IMR-90 (cell line): Measurements from ENCODE around the gene EZR. TPM values are rescaled to one million over a fixed set of nuclear protein-coding genes. Genes with fewer than 3 reads are reported as not detected.

Experiments
- ATAC-seq: fragments of 200-7000 bp; cut with Tn5 transposase; 2 replicates; pipeline ENCODE4 v1.9.1; 2020; ENCODE audit warnings: low read depth, mild to moderate bottlenecking, moderate library complexity
- BruUV-seq: library from RNA; stranded (reverse); fragments of 400-500 nt; replicated peaks from 2 replicates; lab custom pipeline; 2021; lab: Mats Ljungman, UMichigan
- CTCF ChIA-PET: fragments of 300-600 bp; formaldehyde crosslinking; extraction: SDS; loops from one replicate; lab custom pipeline; 2021; ENCODE audit warnings: antibody characterized with exemption; lab: Yijun Ruan, JAX
- POLR2A ChIA-PET: fragments of 300-600 bp; sonication (Branson Sonifier 250); formaldehyde crosslinking; loops from one replicate; lab custom pipeline; 2022; ENCODE audit warnings: antibody characterized with exemption; ENCODE audit not compliant: unreplicated experiment; lab: Charles Lee
- DNase-seq: peaks from one replicate; pipeline ENCODE4 v3.0.0; 2013
- H2AFZ ChIP-seq: replicated peaks from 2 replicates; pipeline ENCODE3; 2013; ENCODE audit warnings: low read length, mild to moderate bottlenecking; ENCODE audit not compliant: poor library complexity
- H2AK5ac ChIP-seq: 2 replicates; pipeline ENCODE4 v1.6.1; 2013; ENCODE audit warnings: low read depth, low read length, inconsistent platforms
- H2AK9ac ChIP-seq: replicated peaks from 2 replicates; pipeline ENCODE3; 2013; ENCODE audit warnings: mild to moderate bottlenecking, low read depth, low read length, moderate library complexity; ENCODE audit not compliant: poor library complexity
- H2BK120ac ChIP-seq: 2 replicates; pipeline ENCODE4 v1.6.1; 2013; ENCODE audit warnings: low read depth, low read length, inconsistent platforms
- H2BK15ac ChIP-seq: 3 replicates; pipeline ENCODE4 v1.6.1; 2013; ENCODE audit warnings: low read depth, low read length, inconsistent platforms
- H2BK20ac ChIP-seq: 2 replicates; pipeline ENCODE4 v1.6.1; 2013; ENCODE audit warnings: low read depth, mild to moderate bottlenecking, inconsistent platforms, low read length, moderate library complexity
- H2BK5ac ChIP-seq: 2 replicates; pipeline ENCODE4 v1.6.1; 2013; ENCODE audit warnings: mild to moderate bottlenecking, low read depth, low read length, inconsistent platforms; ENCODE audit not compliant: poor library complexity, severe bottlenecking
- H3K14ac ChIP-seq: replicated peaks from 2 replicates; pipeline ENCODE4 v1.6.1; 2013; ENCODE audit warnings: low read depth, low read length, inconsistent platforms
- H3K18ac ChIP-seq: 2 replicates; pipeline ENCODE4 v1.6.1; 2013; ENCODE audit warnings: low read depth, low read length, control low read depth
- H3K23ac ChIP-seq: 2 replicates; pipeline ENCODE4 v1.6.1; 2013; ENCODE audit warnings: low read depth, low read length, inconsistent platforms
- H3K27ac ChIP-seq: 2 replicates; pipeline ENCODE4 v1.5.1; 2013; ENCODE audit warnings: mild to moderate bottlenecking, control low read depth, low read length; ENCODE audit not compliant: insufficient read depth
- H3K27me3 ChIP-seq: 2 replicates; pipeline ENCODE4 v1.6.1; 2013; ENCODE audit warnings: low read length; ENCODE audit not compliant: control insufficient read depth, insufficient read depth
- H3K36me3 ChIP-seq: 2 replicates; pipeline ENCODE4 v1.6.1; 2013; ENCODE audit warnings: low read length, mixed read lengths; ENCODE audit not compliant: control insufficient read depth, insufficient read depth
- H3K4ac ChIP-seq: 2 replicates; pipeline ENCODE4 v1.6.1; 2013; ENCODE audit warnings: low read depth, low read length, inconsistent platforms
- H3K4me1 ChIP-seq: 2 replicates; pipeline ENCODE4 v1.6.1; 2013; ENCODE audit warnings: low read length, mixed read lengths; ENCODE audit not compliant: control insufficient read depth, insufficient read depth
- H3K4me2 ChIP-seq: 2 replicates; pipeline ENCODE4 v1.6.1; 2013; ENCODE audit warnings: low read depth, mild to moderate bottlenecking, control low read depth, low read length, moderate library complexity
- H3K4me3 ChIP-seq: 2 replicates; pipeline ENCODE4 v1.5.1; 2013; ENCODE audit warnings: low read depth, mild to moderate bottlenecking, control low read depth, low read length, moderate library complexity; ENCODE audit not compliant: insufficient read depth
- H3K56ac ChIP-seq: 2 replicates; pipeline ENCODE4 v1.6.1; 2013; ENCODE audit warnings: low read length, inconsistent platforms; ENCODE audit not compliant: insufficient read depth; ENCODE audit errors: extremely low read depth
- H3K79me1 ChIP-seq, 2 experiments: 2 replicates each; pipeline ENCODE4 v1.6.1; 2013; ENCODE audit warnings: low read length in 2 of 2, inconsistent platforms in 1 of 2, low read depth in 1 of 2
- H3K9ac ChIP-seq: 2 replicates; pipeline ENCODE4 v1.6.1; 2013; ENCODE audit warnings: low read depth, low read length, control low read depth
- H3K9me1 ChIP-seq: 2 replicates; pipeline ENCODE4 v1.6.1; 2013; ENCODE audit warnings: low read length, inconsistent platforms; ENCODE audit not compliant: insufficient read depth
- H3K9me3 ChIP-seq: 2 replicates; pipeline ENCODE4 v1.6.1; 2013; ENCODE audit warnings: low read length; ENCODE audit not compliant: control insufficient read depth, insufficient read depth
- H4K20me1 ChIP-seq: 2 replicates; pipeline ENCODE4 v1.6.1; 2013; ENCODE audit warnings: low read length, inconsistent platforms; ENCODE audit not compliant: insufficient read depth
- H4K5ac ChIP-seq: 2 replicates; pipeline ENCODE4 v1.6.1; 2013; ENCODE audit warnings: mild to moderate bottlenecking, low read depth, low read length, control low read depth
- H4K8ac ChIP-seq, 2 experiments: 2 replicates each; pipeline ENCODE4 v1.6.1; 2013; ENCODE audit warnings: low read depth in 2 of 2, low read length in 2 of 2, control low read depth in 1 of 2, inconsistent platforms in 1 of 2
- H4K91ac ChIP-seq: 2 replicates; pipeline ENCODE4 v1.6.1; 2013; ENCODE audit warnings: low read depth, low read length, inconsistent platforms; ENCODE audit not compliant: insufficient read depth
- BHLHE40 ChIP-seq: fragments of 150-350 bp; IDR thresholded peaks from 2 replicates; pipeline ENCODE4 v1.6.1; 2016; ENCODE audit warnings: mild to moderate bottlenecking, low read depth, low read length
- CEBPB ChIP-seq: IDR thresholded peaks from 2 replicates; pipeline ENCODE4 v1.6.1; 2012; ENCODE audit warnings: low read depth, low read length, improper control_type of control experiment
- CHD1 ChIP-seq: IDR thresholded peaks from 2 replicates; pipeline ENCODE4 v1.6.1; 2012; ENCODE audit warnings: low read depth, low read length, improper control_type of control experiment
- ELK1 ChIP-seq: fragments of 150-350 bp; IDR thresholded peaks from 2 replicates; pipeline ENCODE4 v1.6.1; 2016; ENCODE audit warnings: low read depth, mild to moderate bottlenecking, low read length, moderate library complexity, borderline replicate concordance
- FOS ChIP-seq: fragments of 150-350 bp; IDR thresholded peaks from 2 replicates; pipeline ENCODE4 v1.6.1; 2016; ENCODE audit warnings: low read depth, low read length
- MAFK ChIP-seq: IDR thresholded peaks from 2 replicates; pipeline ENCODE4 v1.6.1; 2012; ENCODE audit warnings: low read depth, low read length, improper control_type of control experiment
- MAZ ChIP-seq: IDR thresholded peaks from 2 replicates; pipeline ENCODE4 v1.6.1; 2012; ENCODE audit warnings: low read depth, mild to moderate bottlenecking, low read length, improper control_type of control experiment, moderate library complexity, borderline replicate concordance
- MXI1 ChIP-seq: IDR thresholded peaks from 2 replicates; pipeline ENCODE4 v1.6.1; 2012; ENCODE audit warnings: low read depth, mild to moderate bottlenecking, low read length, moderate library complexity, borderline replicate concordance
- NFE2L2 ChIP-seq: fragments of 150-350 bp; IDR thresholded peaks from 2 replicates; pipeline ENCODE4 v1.6.1; 2016; ENCODE audit warnings: low read depth, mild to moderate bottlenecking, low read length
- POLR2A ChIP-seq: IDR thresholded peaks from 2 replicates; pipeline ENCODE4 v1.6.1; 2012; ENCODE audit warnings: mild to moderate bottlenecking, low read depth, low read length
- RAD21 ChIP-seq: IDR thresholded peaks from 2 replicates; pipeline ENCODE4 v1.6.1; 2012; ENCODE audit warnings: low read length, improper control_type of control experiment
- RCOR1 ChIP-seq: IDR thresholded peaks from 2 replicates; pipeline ENCODE4 v1.6.1; 2012; ENCODE audit warnings: mild to moderate bottlenecking, low read length, improper control_type of control experiment; ENCODE audit not compliant: insufficient replicate concordance
- RFX5 ChIP-seq: IDR thresholded peaks from 2 replicates; pipeline ENCODE4 v1.8.0; 2012; ENCODE audit warnings: low read depth, mild to moderate bottlenecking, low read length, moderate library complexity
- SMC3 ChIP-seq: fragments of 150-350 bp; IDR thresholded peaks from 2 replicates; pipeline ENCODE4 v1.6.1; 2016; ENCODE audit warnings: low read depth, mild to moderate bottlenecking, antibody characterized with exemption, low read length, moderate library complexity
- WGBS, 2 experiments: methylation state at CpG; one replicate each; pipeline versions ENCODE4 v1.1.5 to v1.1.7; 2013; ENCODE audit warnings: missing lambda C conversion rate in 2 of 2; ENCODE audit not compliant: insufficient read length in 1 of 2; ENCODE audit errors: extremely low coverage in 2 of 2; 5-methylcytosine and 5-hydroxymethylcytosine counted together
- dilution Hi-C: fragments of 300-500 bp; cut with HindIII; formaldehyde crosslinking; loops from one replicate; pipeline ENCODE4 v1.14.3; 2018; ENCODE audit warnings: low sequenced_read_pairs; ENCODE audit not compliant: unreplicated experiment
- in situ Hi-C: fragments of 300-500 bp; cut with MboI; formaldehyde crosslinking; loops from 3 replicates; pipeline ENCODE4 v1.14.3; 2019; ENCODE audit warnings: low sequenced_read_pairs, inconsistent platforms, mixed read lengths
- intact Hi-C: fragments of 100-400 bp; cut with micrococcal nuclease; formaldehyde crosslinking; loops from 2 replicates; pipeline ENCODE4 v1.10.0; 2022
- polyA plus RNA-seq, 3 experiments: library from polyadenylated mRNA; depleted of rRNA; stranded (reverse); fragments of >200 nt; gene quantifications; 2 replicates each; pipeline ENCODE4 v1.2.3, GENCODE V29; 2012; ENCODE audit warnings: low replicate concordance in 1 of 3
- total RNA-seq: library from RNA; depleted of rRNA; stranded (reverse); fragments of >200 nt; gene quantifications from 2 replicates; pipeline ENCODE4 v1.2.3, GENCODE V29; 2012
- TF ChIP-seq, protein P1 (sequence below): conservative IDR thresholded peaks from 2 replicates; pipeline ENCODE4 v1.5.1; 2012; ENCODE audit warnings: mild to moderate bottlenecking, low read depth, low read length, improper control_type of control experiment
- TF ChIP-seq, protein P2 (sequence below): fragments of 150-350 bp; IDR thresholded peaks from 2 replicates; pipeline ENCODE4 v1.6.1; 2017; ENCODE audit warnings: mild to moderate bottlenecking, antibody characterized with exemption, low read length, low read depth

EZR gene
- total and polyA plus RNA-seq, 2 of the 4 experiments (the other 2 are of a cell fraction) = 83.8 to 145 TPM

- Histone ChIP-seq H2BK15ac (no peak overlapping the region), H3K79me1 (no peaks in the 10 kb centered on the region), H3K27me3 (no peaks in the 10 kb centered on the region), H3K23ac (no peak overlapping the region), H2BK20ac (no peak overlapping the region), H3K18ac (no peak overlapping the region), H3K56ac (no peak overlapping the region), H3K9ac (no peak overlapping the region), H3K14ac (no peak overlapping the region), H3K27ac (no peak overlapping the region), H3K9me3 (no peaks in the 10 kb centered on the region), H4K91ac (no peak overlapping the region), H2AFZ (no peak overlapping the region), H3K4ac (no peak overlapping the region), H3K9me1 (peaks cover 5% of the 10 kb centered on the region; the same call in 1 of the 2 replicates), H2AK9ac (no peak overlapping the region), H2AK5ac (no peak overlapping the region), H3K36me3 (peaks cover 24% of the 10 kb centered on the region), H3K4me1 (no peaks in the 10 kb centered on the region; the same call in 1 of the 2 replicates), H4K20me1 (no peaks in the 10 kb centered on the region; the same call in 1 of the 2 replicates), H4K8ac (no peak overlapping the region), H3K4me2 (no peak overlapping the region), H4K5ac (no peak overlapping the region), H2BK5ac (no peak overlapping the region), H2BK120ac (no peak overlapping the region), H3K4me3 (no peak overlapping the region)
- no TSS peak for BruUV-seq
- 78% methylated on average over 6 of the region's 12 CpGs; no CpG with 5 or more reads in 1 of the 2 experiments for WGBS, 2 experiments
- ChIA-PET POLR2A (interaction anchor here (0.5 kb wide), 1 partner anchor 192 kb away, joined by 3 read pairs; no protein-coding TSS in a partner anchor), CTCF (no interaction called here)
- intact Hi-C loops (no loop called here), in situ Hi-C loops (no loop called here), dilution Hi-C loops (no loop called here)
- ATAC-seq (no peak), DNase-seq (no peak)
- TF ChIP-seq ELK1 (no peak), CHD1 (no peak), BHLHE40 (no peak), POLR2A (no peak), SMC3 (no peak), FOS (no peak), RFX5 (no peak), NFE2L2 (no peak), CEBPB (no peak), MAZ (no peak), MAFK (no peak), RAD21 (no peak), RCOR1 (no peak), MXI1 (no peak)
- TF ChIP-seq, protein P1, sequence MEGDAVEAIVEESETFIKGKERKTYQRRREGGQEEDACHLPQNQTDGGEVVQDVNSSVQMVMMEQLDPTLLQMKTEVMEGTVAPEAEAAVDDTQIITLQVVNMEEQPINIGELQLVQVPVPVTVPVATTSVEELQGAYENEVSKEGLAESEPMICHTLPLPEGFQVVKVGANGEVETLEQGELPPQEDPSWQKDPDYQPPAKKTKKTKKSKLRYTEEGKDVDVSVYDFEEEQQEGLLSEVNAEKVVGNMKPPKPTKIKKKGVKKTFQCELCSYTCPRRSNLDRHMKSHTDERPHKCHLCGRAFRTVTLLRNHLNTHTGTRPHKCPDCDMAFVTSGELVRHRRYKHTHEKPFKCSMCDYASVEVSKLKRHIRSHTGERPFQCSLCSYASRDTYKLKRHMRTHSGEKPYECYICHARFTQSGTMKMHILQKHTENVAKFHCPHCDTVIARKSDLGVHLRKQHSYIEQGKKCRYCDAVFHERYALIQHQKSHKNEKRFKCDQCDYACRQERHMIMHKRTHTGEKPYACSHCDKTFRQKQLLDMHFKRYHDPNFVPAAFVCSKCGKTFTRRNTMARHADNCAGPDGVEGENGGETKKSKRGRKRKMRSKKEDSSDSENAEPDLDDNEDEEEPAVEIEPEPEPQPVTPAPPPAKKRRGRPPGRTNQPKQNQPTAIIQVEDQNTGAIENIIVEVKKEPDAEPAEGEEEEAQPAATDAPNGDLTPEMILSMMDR = no peak
- TF ChIP-seq, protein P2, sequence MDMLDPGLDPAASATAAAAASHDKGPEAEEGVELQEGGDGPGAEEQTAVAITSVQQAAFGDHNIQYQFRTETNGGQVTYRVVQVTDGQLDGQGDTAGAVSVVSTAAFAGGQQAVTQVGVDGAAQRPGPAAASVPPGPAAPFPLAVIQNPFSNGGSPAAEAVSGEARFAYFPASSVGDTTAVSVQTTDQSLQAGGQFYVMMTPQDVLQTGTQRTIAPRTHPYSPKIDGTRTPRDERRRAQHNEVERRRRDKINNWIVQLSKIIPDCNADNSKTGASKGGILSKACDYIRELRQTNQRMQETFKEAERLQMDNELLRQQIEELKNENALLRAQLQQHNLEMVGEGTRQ = no peak
Measured at GRCh38 chr6:158762787-158763433, 56.3 kb downstream of the EZR start.
